Measurements from ENCODE around the gene HARS2.
"Not testable (repeated sequence)": the region's sequence is repeated elsewhere in the genome, so short reads cannot be mapped to it uniquely, and the experiment has no call there.

Gene HARS2

DNA sequence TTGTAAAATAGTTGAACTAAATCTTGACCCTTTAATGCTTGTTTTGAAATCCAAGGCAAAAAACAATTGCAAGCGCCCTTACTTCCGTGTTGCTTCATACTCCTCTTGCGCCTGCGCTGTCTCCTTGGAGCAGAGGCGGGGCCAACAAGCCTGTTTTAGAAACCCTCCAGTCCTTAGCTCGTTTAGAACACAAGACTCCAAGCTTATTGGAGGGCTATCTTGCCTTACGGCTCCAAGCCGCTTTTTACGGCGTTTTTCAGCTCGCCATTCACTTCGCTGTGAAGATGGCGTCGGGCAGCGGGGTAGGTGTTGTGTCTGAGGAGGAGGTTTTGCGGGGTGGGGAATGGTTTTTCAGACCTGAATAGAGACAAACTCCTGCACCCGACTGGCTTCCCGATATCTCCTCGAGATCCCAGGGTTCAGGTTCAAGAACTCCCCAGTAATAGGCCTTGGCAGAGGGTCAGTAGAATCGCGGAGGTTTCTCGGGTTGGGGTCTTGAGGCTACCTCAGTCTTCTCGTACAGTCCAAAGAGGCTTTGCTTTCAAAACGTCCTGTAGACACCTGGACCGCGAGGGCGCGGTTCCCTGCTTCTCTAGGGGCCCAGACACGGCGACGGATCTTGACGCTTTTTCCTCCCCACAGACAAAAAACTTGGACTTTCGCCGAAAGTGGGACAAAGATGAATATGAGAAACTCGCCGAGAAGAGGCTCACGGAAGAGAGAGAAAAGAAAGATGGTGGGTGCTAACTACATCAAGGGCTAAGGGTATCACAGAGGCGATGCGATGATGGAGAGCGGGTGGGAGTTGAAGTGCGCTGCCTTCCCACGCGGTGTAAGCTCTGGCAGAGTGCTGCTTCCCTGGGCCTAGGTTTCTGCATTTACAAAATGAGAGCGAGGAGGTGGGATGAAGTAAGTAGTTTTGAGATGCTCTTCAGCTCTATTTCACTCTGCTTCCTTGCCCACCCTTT, 9.2 kb downstream of the HARS2 start, which contains the start of gene ZMAT2:
Gene ZMAT2 (plus strand): TSS at position 271 of the 968 bp plus-strand sequence. CDS start 14 bp downstream, at position 285.
- H3K4me3 ChIP-seq (ENCODE audit: control insufficient read depth, low read depth, low read length) = peak within 1 kb of the TSS; percentile 59
- peak; percentile 97 for DNase-seq (ENCODE audit: low read depth)
- TF ChIP-seq, protein P1, sequence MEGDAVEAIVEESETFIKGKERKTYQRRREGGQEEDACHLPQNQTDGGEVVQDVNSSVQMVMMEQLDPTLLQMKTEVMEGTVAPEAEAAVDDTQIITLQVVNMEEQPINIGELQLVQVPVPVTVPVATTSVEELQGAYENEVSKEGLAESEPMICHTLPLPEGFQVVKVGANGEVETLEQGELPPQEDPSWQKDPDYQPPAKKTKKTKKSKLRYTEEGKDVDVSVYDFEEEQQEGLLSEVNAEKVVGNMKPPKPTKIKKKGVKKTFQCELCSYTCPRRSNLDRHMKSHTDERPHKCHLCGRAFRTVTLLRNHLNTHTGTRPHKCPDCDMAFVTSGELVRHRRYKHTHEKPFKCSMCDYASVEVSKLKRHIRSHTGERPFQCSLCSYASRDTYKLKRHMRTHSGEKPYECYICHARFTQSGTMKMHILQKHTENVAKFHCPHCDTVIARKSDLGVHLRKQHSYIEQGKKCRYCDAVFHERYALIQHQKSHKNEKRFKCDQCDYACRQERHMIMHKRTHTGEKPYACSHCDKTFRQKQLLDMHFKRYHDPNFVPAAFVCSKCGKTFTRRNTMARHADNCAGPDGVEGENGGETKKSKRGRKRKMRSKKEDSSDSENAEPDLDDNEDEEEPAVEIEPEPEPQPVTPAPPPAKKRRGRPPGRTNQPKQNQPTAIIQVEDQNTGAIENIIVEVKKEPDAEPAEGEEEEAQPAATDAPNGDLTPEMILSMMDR (IDR thresholded peaks at IDR 0.05; ENCODE audit: control insufficient read depth, insufficient read depth, low read depth, low read length, missing control alignments) = no peak

DNA sequence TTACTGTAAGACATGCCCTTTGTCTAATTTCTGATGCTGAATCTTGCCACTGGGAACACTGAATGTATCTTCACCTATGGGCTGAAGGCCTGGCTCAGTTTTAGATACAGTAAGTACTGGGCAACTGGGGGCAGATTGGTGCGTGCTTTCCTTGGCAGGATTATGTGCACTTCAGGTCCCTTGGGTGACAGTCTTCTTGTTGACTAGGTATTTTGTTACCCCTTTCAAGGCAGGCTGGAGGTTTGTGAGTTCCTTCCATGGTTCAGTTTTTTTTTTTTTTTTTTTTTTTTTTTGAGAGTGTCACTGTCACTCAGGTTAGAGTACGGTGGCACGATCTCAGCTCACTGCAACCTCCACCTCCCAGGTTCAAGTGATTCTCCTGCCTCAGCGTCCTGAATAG, 16.6 kb downstream of the HARS2 start:
- no peak for DNase-seq (ENCODE audit: low read depth)
- H3K4me3 ChIP-seq (ENCODE audit: control insufficient read depth, low read depth, low read length) = no peak overlapping the region
- TF ChIP-seq, protein P1 (IDR thresholded peaks at IDR 0.05; ENCODE audit: control insufficient read depth, insufficient read depth, low read depth, low read length, missing control alignments) = no peak

DNA sequence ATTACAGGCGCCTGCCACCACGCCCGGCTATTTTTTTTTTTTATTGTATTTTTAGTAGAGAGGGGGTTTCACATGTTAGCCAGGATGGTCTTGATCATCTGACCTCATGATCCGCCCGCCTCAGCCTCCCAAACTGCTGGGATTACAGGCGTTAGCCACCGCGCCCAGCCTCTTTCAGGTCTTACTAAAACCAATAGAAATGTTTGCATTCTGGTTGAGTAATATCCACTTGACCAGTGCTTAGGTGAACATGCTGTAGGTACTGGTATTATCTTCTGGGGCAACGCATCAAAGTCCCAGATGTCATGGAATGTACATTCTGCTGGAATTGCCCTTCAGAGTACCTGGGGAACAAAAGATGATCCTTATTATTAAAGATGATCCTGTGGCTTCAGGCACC, 17.5 kb downstream of the HARS2 start:
- not testable (repeated sequence) for DNase-seq (ENCODE audit: low read depth); H3K4me3 ChIP-seq (ENCODE audit: control insufficient read depth, low read depth, low read length)

DNA sequence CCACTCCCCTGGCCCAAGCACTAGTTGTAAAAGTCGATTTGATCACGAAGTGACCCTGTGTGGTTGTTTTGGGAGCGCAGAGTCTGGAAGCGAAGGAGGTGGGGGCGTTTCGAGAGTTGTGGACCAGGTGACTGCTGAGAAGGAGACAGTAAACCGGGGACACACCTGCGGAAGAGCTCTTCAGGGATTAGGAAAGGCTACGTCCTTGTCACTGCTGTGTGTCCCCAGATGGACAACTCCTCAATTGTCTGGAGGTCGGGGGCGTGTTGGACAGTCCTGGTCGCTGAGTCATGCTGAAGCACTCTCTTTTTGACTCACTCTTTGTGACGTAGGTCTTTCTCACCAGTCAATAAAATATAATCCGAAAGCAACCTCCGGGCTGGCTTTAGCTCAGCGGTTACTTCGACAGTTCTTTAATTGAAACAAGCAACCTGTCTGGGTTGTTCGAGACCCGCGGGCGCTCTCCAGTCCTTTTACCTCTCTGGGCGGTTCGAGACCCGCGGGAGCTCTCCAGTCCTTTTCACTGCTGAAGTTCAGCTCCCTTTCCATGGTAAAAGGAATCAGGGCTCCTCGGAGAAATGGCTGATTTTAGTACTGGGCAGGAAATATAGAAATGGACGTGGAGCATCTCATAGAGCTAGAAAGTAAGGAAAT, 19.8 kb downstream of the HARS2 start:
- TF ChIP-seq, protein P1 (IDR thresholded peaks at IDR 0.05; ENCODE audit: control insufficient read depth, insufficient read depth, low read depth, low read length, missing control alignments) = no peak
- DNase-seq (ENCODE audit: low read depth) = peak; percentile 97

DNA sequence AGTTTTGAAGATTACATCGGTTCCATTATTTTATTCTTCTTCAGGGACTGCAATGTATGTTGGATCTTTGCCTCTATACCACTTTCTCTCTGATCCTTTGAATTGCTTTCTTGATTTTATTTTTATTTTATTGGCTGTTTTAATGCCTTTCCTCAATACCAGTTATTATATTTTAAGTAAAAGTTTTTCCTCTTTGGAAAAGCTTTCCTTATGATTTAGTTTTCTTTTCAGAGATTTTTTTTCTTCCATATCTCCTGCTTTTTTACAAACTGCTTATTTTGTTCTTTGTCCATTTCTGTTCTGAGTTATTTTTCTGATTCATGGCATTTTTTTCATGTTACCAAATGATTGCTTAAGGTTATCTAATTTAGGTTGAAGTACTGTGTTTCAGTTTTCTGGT, 20.5 kb downstream of the HARS2 start:
- TF ChIP-seq, protein P1 (IDR thresholded peaks at IDR 0.05; ENCODE audit: control insufficient read depth, insufficient read depth, low read depth, low read length, missing control alignments) = no peak
- H3K4me3 ChIP-seq (ENCODE audit: control insufficient read depth, low read depth, low read length) = no peak overlapping the region
- no peak for DNase-seq (ENCODE audit: low read depth)

More for the DNA sequence above, 19.8 kb downstream of the HARS2 start:
- H3K4me3 ChIP-seq (ENCODE audit: control insufficient read depth, low read depth, low read length) = peak overlapping the region; percentile 70

DNA sequence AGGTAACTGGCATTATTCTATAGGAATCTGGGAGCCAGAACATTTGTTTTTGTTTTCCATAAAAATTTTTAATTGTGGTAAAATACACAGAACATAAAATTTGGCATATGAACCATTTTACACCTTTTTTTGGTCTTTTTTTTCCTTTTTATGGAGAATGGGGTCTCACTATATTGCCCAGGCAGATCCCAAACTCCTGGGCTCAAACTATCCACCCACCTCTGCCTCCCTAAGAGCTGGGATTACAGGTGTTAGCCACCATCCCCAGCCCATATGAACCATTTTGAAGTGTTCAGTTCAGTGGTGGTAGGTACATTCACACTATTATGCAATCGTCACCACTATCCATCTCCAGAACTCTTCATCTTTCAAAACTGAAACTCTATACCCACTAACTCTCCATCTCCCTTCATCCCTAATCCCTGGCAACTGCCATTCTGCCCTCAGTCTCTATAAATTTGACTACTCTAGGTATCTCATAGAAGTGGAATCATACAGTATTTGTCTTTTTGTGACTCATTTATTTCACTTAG, 22.4 kb downstream of the HARS2 start:
- TF ChIP-seq, protein P1 (IDR thresholded peaks at IDR 0.05; ENCODE audit: control insufficient read depth, insufficient read depth, low read depth, low read length, missing control alignments) = no peak
- H3K4me3 ChIP-seq (ENCODE audit: control insufficient read depth, low read depth, low read length) = no peak overlapping the region
- DNase-seq (ENCODE audit: low read depth) = no peak

DNA sequence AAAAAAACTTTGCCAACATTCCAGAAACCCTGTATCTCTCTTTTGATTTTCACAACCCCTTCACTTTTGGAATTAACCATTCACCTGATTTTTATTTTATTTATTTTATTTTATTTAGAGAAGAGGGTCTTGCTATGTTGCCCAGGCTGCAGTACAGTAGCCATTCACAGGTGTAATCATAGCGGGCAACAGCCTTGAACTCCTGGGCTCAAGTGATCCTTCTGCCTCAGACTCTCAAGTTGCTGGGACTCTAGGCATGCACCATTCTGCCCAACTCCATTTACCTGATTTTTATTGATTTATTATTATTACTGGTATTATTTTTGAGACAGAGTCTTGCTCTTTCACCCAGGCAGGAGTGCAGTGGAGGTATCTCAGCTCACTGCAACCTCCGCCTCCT, 25.0 kb downstream of the HARS2 start:
- not testable (repeated sequence) for H3K4me3 ChIP-seq (ENCODE audit: control insufficient read depth, low read depth, low read length)

More for the DNA sequence above, 25.0 kb downstream of the HARS2 start:
- not testable (repeated sequence) for DNase-seq (ENCODE audit: low read depth)

Data from AG09309 (cell line).